Left lung (tissue), 10 donors: ENCODE measurements around the gene NSD1. TPM values are rescaled to one million over a fixed set of nuclear protein-coding genes. Genes with fewer than 3 reads are reported as not detected.

Source experiments
- ATAC-seq: fragments of 200-7000 bp; cut with Tn5 transposase; one replicate; pipeline ENCODE4 v1.9.1; 2020; ENCODE audit warnings: moderate library complexity
- DNase-seq, 4 donors: peaks; one replicate each; pipeline ENCODE4 v3.0.0-alpha.2; 2013 to 2020
- H3K27ac ChIP-seq, 2 donors: fragments of 200-600 bp; sonication (generic) in 1 of 2; one replicate each; pipeline versions ENCODE4 v1.5.0 to v1.8.0; 2020 to 2021
- H3K27me3 ChIP-seq, 2 donors: fragments of 200-600 bp; sonication (generic) in 1 of 2; one replicate each; pipeline versions ENCODE4 v1.5.0 to v1.8.0; 2020 to 2021
- H3K36me3 ChIP-seq, 2 donors: fragments of 200-600 bp; sonication (generic) in 1 of 2; one replicate each; pipeline versions ENCODE4 v1.5.0 to v1.8.0; 2020 to 2021
- H3K4me1 ChIP-seq, 2 donors: fragments of 200-600 bp; one replicate each; pipeline ENCODE4 v1.8.0; 2021
- H3K4me3 ChIP-seq, 2 donors: fragments of 200-600 bp; sonication (generic) in 1 of 2; one replicate each; pipeline versions ENCODE4 v1.5.0 to v1.8.0; 2020 to 2021; ENCODE audit warnings: mild to moderate bottlenecking in 1 of 2
- H3K9me3 ChIP-seq, 2 donors: fragments of 200-600 bp; sonication (generic) in 1 of 2; one replicate each; pipeline versions ENCODE4 v1.5.0 to v1.8.0; 2020 to 2021
- intact Hi-C, 2 donors: fragments of 100-400 bp; cut with DNase I; formaldehyde crosslinking; loops; one replicate each; pipeline versions ENCODE4 v1.11.2 to v1.14.2; 2022
- polyA plus RNA-seq, 6 donors: library from polyadenylated mRNA; unstranded; fragments of 120-200 nt; gene quantifications; one replicate each; pipeline ENCODE4 v1.2.1, GENCODE V29; 2013; ENCODE audit not compliant: insufficient read length in 6 of 6
- total RNA-seq, 2 donors: library from RNA; stranded (reverse); fragmentation: NEBNext Ultra II Directional; extraction: Animal tissue kit (Norgen Biotek cat#: 25700); gene quantifications; one replicate each; pipeline ENCODE4 v1.2.1, GENCODE V29; 2021
- TF ChIP-seq, protein P1 (sequence below), 2 donors: fragments of 200-600 bp; sonication (generic) in 1 of 2; IDR thresholded peaks; one replicate each; pipeline versions ENCODE4 v1.5.0 to v1.8.0; 2021; ENCODE audit warnings: antibody characterized with exemption in 2 of 2
- donor health status: DM: no; HTN: yes; CAD: no.
- donor health status: DM: no; HTN: no; CAD: no.

Gene NSD1
- total and polyA plus RNA-seq, 8 donors, result 45.8 to 79.7 (median 54.1) TPM

DNA sequence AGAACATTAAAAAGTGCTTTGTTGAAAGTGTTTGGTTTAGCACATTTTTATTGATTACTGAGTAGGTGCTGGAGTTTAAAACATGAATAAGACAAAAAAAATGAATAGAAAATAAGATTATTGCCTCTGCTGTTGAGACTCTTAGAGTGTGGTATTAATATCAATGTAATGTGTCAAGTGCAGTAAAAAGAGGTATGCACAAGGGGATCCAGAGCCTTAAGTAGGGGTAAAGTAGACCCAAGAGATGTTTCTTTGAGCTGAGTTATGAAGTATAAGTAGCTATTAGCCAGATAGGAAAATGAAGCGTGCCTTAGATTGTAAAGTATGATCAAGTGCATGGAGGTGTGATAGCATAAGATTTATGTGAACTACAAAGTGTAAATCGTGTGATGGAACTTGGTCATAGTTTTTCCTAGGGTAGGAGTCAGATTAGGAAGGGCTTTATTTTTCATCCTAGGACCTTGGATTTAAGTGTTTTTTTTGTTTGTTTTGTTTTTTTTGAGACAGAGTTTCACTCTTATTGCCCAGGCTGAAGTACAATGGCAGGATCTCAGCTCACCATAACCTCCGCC, 45.2 kb downstream of the NSD1 start:
- ATAC-seq (peak; percentile 49), DNase-seq (no peak)
- H3K36me3 ChIP-seq, result peaks cover 0 to 5% of the 10 kb centered on the region in 2 donors
- H3K27me3 ChIP-seq, result no peaks in the 10 kb centered on the region
- peaks cover 1 to 11% of the 10 kb centered on the region in 2 donors for H3K4me1 ChIP-seq
- H3K9me3 ChIP-seq, result no peaks in the 10 kb centered on the region
- no peak overlapping the region for H3K4me3 ChIP-seq
- TF ChIP-seq, protein P1, sequence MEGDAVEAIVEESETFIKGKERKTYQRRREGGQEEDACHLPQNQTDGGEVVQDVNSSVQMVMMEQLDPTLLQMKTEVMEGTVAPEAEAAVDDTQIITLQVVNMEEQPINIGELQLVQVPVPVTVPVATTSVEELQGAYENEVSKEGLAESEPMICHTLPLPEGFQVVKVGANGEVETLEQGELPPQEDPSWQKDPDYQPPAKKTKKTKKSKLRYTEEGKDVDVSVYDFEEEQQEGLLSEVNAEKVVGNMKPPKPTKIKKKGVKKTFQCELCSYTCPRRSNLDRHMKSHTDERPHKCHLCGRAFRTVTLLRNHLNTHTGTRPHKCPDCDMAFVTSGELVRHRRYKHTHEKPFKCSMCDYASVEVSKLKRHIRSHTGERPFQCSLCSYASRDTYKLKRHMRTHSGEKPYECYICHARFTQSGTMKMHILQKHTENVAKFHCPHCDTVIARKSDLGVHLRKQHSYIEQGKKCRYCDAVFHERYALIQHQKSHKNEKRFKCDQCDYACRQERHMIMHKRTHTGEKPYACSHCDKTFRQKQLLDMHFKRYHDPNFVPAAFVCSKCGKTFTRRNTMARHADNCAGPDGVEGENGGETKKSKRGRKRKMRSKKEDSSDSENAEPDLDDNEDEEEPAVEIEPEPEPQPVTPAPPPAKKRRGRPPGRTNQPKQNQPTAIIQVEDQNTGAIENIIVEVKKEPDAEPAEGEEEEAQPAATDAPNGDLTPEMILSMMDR (IDR thresholded peaks at IDR 0.05), result no peak
- intact Hi-C loops, result no loop called here
- no peak overlapping the region for H3K27ac ChIP-seq

DNA sequence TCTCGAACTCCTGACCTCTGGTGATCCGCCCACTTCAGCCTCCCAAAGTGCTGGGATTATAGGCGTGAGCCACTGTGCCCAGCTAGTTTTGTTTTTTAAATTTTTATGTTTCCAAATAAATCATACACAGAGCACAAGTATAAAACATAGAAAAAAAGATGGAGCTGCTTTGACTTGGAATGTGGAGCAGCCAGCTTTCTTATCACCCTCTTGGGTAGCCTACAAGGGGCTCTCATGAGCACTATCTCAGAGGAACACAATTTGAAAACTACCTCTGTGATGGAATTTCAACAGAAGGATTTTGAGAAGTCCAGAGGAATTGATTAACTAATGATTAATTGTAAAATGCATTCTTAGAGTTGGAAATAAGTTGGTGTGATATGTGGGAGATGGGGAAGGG, 45.9 kb downstream of the NSD1 start:
- intact Hi-C loops, result no loop called here
- no peaks in the 10 kb centered on the region for H3K9me3 ChIP-seq
- peaks cover 3 to 17% of the 10 kb centered on the region in 2 donors for H3K4me1 ChIP-seq
- TF ChIP-seq, protein P1 (IDR thresholded peaks at IDR 0.05), result no peak
- no peaks in the 10 kb centered on the region for H3K27me3 ChIP-seq
- H3K36me3 ChIP-seq, result peaks cover 0 to 5% of the 10 kb centered on the region in 2 donors
- H3K27ac ChIP-seq, result no peak overlapping the region
- ATAC-seq (peak; percentile 55), DNase-seq (peak in 1 of 4 donors; percentile 13)
- H3K4me3 ChIP-seq, result no peak overlapping the region

DNA sequence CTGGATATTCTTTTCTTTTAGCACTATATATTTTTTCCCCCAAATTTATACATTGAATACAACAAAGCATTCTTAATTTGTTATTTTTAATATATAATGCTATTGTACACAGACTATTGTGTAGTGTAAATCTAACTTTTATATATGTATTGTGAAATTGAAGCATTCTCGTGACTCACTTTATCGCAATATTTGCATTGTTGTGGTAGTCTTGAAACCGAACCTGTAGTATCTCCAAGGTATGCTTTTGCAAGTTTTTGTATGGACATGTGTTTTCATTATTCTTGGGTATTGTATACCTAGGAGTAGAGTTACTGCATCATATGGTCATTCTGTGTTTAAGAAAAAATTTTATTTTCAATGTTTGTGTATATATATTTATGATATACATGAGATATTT, 49.6 kb downstream of the NSD1 start:
- intact Hi-C loops, result no loop called here
- Histone ChIP-seq H3K27ac (peak overlapping the region in 1 of 2 donors; percentile 1), H3K36me3 (peaks cover 0 to 8% of the 10 kb centered on the region in 2 donors), H3K4me3 (no peak overlapping the region), H3K9me3 (no peaks in the 10 kb centered on the region), H3K4me1 (peaks cover 3 to 16% of the 10 kb centered on the region in 2 donors), H3K27me3 (no peaks in the 10 kb centered on the region)
- TF ChIP-seq, protein P1 (IDR thresholded peaks at IDR 0.05), result no peak
- DNase-seq (no peak), ATAC-seq (no peak)

DNA sequence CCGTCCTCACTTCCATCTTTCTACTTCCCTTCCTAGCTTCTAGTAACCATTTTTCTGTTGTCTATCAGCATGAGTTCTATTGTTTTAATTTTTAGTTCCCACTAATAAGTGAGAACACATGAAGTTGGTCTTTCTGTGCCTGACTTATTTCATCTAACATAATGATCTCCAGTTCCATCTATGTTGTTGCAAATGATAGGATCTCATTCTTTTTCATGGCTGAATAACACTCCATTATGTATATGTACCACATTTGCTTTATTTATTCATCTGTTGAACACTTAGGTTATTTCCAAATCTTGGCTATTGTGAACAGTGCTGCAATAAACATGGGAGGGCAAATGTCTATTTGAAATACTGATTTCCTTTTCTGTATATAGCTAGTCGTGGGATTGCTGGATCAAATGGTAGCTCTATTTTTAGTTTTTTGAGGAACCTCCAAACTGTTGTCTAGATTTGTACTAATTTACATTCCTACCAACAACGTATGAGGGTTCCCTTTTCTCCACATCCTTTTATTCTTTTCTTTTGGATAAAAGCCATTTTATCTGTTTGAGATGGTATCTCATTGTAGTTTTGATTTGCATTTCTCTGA, 50.3 kb downstream of the NSD1 start:
- H3K9me3 ChIP-seq, result no peaks in the 10 kb centered on the region
- TF ChIP-seq, protein P1 (IDR thresholded peaks at IDR 0.05), result no peak
- ATAC-seq (no peak), DNase-seq (no peak)
- H3K4me1 ChIP-seq, result peaks cover 3 to 22% of the 10 kb centered on the region in 2 donors
- H3K27me3 ChIP-seq, result no peaks in the 10 kb centered on the region
- H3K4me3 ChIP-seq, result no peak overlapping the region
- intact Hi-C loops, result no loop called here
- peak overlapping the region in 1 of 2 donors; percentile 1 for H3K27ac ChIP-seq
- H3K36me3 ChIP-seq, result peaks cover 0 to 8% of the 10 kb centered on the region in 2 donors

DNA sequence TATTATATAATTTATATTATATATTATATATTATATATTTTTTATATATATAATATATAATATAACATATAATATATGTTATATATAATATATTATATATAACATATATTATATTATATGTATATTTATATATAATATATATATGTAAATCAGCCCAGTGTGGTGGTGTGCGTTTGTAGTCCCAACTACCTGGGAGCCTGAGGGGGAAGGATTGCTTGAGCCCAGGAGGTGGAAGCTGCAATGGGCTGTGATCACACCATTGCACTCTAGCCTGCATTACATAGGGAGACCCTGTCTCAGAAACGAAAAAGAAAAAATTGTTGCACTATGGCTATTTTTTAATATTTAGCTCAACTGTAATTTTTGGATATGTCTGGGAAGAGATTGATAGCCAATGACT, 52.4 kb downstream of the NSD1 start:
- TF ChIP-seq, protein P1 (IDR thresholded peaks at IDR 0.05), result no peak
- Histone ChIP-seq H3K4me3 (no peak overlapping the region), H3K27me3 (no peaks in the 10 kb centered on the region), H3K27ac (no peak overlapping the region), H3K4me1 (peaks cover 3 to 28% of the 10 kb centered on the region in 2 donors), H3K9me3 (no peaks in the 10 kb centered on the region), H3K36me3 (peaks cover 0 to 8% of the 10 kb centered on the region in 2 donors)
- ATAC-seq (no peak), DNase-seq (no peak)
- intact Hi-C loops, result no loop called here
